Adipose tissue (tissue), 3 donors: ENCODE data around the gene AKAP7. TPM values are rescaled to one million over a fixed set of nuclear protein-coding genes. Genes with fewer than 3 reads are reported as not detected.
"Not testable (repeated sequence)": the region's sequence is repeated elsewhere in the genome, so short reads cannot be mapped to it uniquely, and the experiment has no call there.

ENCODE experiments used
- H3K27ac ChIP-seq: one replicate; pipeline ENCODE4 v1.5.1; 2013; ENCODE audit warnings: low read depth, low read length
- WGBS, 3 donors: extraction: QIAGEN DNeasy Blood & Tissue Kit; methylation state at CpG; one replicate each; pipeline ENCODE4 v1.1.7; 2013; 5-methylcytosine and 5-hydroxymethylcytosine counted together
- polyA plus RNA-seq, 3 donors: library from polyadenylated mRNA; stranded (reverse); fragments of 200-250 nt; gene quantifications; one replicate each; pipeline ENCODE4 v1.2.3, GENCODE V29; 2013
- donor health status: healthy with polysubstance abuse.
- donor health status: Bipolar disorder and iron deficiency.
- donor health status: healthy.

AKAP7 gene
- polyA plus RNA-seq, 3 donors: 5.7 to 10.1 (median 7.6) TPM

DNA sequence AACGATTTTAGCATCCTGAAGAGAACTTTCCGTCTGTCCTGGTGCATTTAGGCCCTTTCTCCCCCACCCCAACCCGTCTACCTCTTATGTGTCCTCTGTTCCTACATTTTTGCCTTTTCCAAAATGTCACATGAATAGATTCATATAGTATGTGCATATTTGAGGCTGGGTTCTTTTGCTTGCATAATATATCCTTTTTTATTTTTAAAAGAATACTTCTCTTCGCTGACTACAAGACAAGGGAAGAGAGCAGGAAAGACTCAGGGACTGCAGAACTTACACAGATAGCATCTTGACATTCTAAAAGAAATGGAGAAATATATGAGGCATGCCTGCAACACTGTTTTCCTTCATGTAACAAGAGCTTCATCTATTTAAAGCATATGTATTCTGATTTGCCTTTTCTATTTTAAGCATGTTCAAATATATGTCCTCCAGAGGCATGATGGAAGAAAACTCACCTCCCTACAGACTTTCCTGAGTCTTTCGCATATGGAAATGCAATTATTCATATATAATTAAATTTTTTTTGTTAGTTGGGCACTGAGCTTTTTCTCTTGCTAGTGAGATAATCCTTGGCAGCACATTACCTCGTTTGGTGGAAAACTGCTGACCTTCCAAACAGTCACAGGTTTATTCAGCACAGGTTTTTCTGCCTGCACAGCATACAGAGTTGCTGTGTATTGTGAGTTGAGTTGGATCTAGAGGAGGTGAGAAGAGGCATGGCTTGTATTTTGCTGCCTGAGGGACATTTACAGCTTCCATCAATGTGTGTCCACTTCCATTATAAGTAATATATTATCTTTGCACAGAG, 170.0 kb downstream of the AKAP7 start:
- H3K27ac ChIP-seq: no peak overlapping the region
- 74 to 81% (median 77%) methylated on average over 6 of the region's 6 CpGs for WGBS, 3 donors

DNA sequence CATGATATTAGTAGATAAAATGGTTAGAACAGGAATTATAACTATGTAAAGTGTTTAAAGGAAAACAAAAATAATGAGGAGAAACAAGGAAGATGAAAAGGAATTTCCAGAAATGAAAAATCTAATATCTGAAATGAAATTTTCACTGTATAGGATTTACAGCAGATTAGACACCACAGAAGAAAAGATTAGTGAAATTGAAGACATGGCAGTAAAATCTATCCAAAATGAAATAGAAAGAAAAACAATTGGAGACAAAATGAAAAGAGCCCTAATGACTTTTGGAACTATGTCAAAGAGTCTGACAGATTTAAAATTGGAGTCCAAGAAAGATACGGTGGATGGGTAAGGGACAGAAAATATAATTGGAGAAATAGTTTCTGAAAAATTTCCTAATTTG, 174.2 kb downstream of the AKAP7 start:
- WGBS, 3 donors: 92 to 95% (median 94%) methylated on average over 1 of the region's 1 CpG
- H3K27ac ChIP-seq: no peak overlapping the region

DNA sequence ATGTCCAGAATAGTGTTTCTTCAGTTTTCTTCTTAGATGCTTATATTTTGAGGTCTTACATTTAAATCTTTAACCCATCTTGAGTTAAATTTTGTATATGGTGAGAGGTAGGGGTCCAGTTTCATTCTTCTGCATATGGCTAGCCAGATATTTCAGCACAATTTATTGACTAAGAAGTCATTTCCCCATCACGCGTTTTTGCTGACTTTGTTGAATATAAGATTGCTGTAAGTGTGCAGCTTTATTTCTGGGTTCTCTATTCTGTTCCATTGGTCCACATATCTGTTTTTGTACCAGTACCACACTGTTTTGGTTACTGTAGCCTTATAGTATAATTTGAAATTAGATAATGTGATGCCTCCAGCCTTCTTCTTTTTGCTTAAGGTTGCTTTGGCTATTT, 179.6 kb downstream of the AKAP7 start:
- 86 to 98% (median 89%) methylated on average over 2 of the region's 2 CpGs for WGBS, 3 donors
- H3K27ac ChIP-seq: no peak overlapping the region

DNA sequence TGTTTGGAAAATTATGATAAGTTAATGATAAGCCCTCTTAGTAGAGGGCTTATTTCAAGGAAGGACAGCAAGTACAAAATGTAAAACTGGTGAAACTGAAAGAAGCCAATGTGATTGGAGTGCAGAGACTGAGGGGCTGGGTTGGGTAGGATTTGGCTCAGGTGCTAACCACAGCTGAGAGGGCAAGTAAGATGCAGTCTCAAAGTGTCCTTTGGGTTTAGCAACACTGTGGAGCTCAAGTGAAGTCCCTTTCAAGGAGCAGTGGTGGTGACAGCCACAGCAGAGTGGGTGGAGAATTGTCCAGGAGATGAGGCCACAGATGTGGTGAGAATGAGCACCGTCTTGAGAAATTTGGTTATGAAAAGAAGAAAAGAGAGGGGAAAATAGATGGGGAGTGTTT, 181.4 kb downstream of the AKAP7 start:
- WGBS, 3 donors: 86 to 91% (median 88%) methylated on average over 1 of the region's 1 CpG
- no peak overlapping the region for H3K27ac ChIP-seq

DNA sequence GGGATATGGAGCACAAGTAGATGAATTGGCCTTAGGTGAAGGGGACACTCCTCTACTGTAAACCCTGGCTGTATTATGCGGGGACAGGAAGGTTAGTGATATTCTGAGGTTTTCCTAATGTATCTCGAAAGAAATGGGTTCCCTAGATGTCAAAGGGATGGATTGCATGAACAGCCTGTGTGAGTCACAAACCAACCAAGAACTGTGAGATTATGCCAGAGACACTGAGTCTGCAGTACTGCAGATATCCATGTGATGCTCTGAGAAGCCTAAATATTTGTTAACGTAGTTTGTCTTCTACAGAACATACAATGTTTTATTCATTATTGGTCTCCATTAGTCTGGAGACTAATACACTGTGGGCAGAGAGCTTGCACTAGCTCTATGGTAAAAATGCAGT, 182.2 kb downstream of the AKAP7 start:
- WGBS, 3 donors: 89 to 90% (median 89%) methylated on average over 3 of the region's 3 CpGs

DNA sequence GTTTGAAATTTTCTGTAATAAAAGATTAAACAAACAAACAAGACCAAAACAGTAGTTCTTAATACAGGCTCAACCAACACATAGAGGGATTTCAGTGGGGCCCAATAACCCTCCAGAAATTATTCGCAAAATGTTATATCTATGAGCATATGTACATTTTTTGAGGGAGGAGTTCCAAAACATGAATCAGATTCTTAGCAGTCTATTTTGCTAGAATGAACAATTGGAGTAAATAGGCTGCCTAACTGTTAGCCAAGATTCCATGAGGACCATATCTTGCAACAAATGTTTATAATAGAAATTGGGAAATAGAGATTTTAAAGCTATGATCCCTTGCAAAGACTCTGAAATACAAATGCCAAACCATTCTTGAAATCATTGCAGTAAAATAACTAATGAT, 186.3 kb downstream of the AKAP7 start:
- 81 to 93% (median 82%) methylated on average over 1 of the region's 1 CpG for WGBS, 3 donors
- H3K27ac ChIP-seq: no peak overlapping the region

More for the DNA sequence above, 182.2 kb downstream of the AKAP7 start:
- H3K27ac ChIP-seq: no peak overlapping the region

DNA sequence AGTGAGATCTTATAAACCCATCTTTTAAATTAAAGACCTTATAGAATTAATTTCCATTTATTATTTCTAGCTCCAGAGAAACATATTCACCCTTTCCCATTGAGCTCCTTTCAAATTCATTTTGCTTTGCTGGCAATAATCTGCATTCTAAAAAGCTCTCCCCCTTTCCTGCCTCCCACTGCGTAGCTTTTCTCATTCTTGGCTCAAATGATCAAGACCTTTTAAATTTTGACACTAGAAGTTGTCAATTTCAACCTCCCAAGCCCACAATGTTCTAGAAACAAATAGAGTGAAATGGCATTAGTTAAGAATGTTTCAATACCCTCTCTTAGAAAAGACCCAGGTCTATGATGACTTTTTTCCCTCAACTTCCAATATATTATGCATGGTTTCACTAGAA, 186.9 kb downstream of the AKAP7 start:
- WGBS, 3 donors: 65 to 78% (median 71%) methylated on average over 1 of the region's 1 CpG
- H3K27ac ChIP-seq: no peak overlapping the region

DNA sequence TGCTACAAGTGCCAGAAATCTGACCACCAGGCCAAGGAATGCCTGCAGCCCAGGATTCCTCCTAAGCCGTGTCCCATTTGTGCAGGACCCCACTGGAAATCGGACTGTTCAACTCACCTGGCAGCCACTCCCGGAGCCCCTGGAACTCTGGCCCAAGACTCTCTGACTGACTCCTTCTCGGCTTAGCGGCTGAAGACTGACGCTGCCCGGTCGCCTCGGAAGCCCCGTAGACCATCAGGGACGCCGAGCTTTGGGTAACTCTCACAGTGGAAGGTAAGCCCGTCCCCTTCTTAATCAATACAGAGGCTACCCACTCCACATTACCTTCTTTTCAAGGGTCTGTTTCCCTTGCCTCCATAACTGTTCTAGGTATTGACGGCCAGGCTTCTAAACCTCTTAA, 190.4 kb downstream of the AKAP7 start:
- WGBS, 3 donors: 92 to 96% (median 92%) methylated on average over 11 to 14 of the region's 14 CpGs
- not testable (repeated sequence) for H3K27ac ChIP-seq

DNA sequence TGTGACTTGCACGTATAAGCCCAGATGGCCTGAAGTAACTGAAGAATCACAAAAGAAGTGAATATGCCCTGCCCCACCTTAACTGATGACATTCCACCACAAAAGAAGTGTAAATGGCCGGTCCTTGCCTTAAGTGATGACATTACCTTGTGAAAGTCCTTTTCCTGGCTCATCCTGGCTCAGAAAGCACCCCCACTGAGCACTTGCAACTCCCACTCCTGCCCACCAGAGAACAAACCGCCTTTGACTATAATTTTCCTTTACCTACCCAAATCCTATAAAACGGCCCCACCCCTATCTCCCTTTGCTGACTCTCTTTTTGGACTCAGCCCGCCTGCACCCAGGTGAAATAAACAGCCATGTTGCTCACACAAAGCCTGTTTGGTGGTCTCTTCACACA, 193.5 kb downstream of the AKAP7 start:
- 79 to 84% (median 83%) methylated on average over 3 to 4 of the region's 5 CpGs for WGBS, 3 donors
- H3K27ac ChIP-seq: not testable (repeated sequence)

DNA sequence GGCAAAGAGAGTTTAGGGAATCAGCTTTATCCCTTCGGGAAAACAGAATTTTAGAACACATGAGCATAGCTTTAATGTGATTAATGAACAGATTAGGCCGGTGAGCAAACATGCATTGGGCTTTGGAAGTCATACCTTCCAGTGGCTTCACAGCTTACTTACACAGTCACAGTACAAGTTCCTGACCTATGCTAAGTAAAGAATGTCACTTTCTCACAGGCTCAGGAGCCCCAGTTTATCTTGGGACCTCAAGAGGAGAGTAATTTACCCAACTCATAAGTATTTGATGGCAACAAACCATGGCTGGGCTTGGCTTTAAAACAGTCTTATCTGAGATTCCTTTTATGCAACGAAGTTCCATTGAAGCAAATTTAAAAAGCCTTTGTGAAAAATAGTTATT, 195.9 kb downstream of the AKAP7 start:
- 32 to 66% (median 54%) methylated on average over 3 of the region's 3 CpGs for WGBS, 3 donors
- no peak overlapping the region for H3K27ac ChIP-seq

DNA sequence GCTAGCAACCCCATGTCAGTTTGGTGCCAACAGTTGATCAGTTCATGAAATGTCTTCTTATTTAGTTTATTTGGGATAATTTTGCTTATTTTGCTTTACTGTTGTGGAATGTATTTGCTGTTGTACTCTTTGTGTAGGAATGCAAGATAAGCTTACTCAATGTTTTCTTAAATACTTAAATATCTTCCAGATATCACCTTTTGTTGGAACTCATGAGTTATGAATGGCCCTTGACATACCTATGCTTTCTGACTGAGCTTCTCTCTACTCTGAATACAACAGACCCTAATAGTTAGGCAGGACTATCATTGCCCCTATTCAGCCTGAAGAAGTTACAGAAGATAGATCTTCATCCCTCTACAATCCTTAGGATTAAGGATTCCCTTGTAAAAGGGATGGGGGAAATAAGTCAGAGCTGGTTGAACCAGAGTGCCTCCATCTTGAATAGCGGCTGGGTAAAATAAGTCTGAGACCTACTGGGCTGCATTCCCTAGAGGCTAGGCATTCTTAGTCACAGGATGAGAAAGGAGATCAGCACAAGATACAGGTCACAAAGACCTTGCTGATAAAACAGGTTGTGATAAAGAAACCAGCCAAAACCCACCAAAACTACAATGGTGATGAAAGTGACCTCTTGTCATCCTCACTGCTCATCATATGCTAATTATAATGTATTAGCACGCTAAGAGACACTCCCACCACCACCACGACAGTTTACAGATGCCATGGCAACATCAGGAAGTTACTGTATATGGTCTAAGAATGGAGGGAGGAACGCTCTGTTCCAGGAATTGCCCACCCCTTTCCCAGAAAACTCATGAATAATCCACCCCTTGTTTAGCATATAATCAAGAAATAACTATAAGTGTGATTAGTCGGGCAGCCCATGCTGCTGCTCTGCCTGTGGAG, 196.9 kb downstream of the AKAP7 start:
- H3K27ac ChIP-seq: no peak overlapping the region
- WGBS, 3 donors: 80 to 88% (median 81%) methylated on average over 5 of the region's 5 CpGs

Other genes starting within 250 kb of the AKAP7 start
- gene EPB41L2, start 72.2 kb upstream of the AKAP7 start, polyA plus RNA-seq: 100 to 1,000 TPM in 1 of 3 donors, 10 to 100 TPM in 2; 10.1 to 127 (median 75.7) TPM